HG03457 (cell line): ENCODE results near the gene C10orf71.

Experiments used
- ATAC-seq: cut with Tn5 transposase; IDR thresholded peaks from one replicate; pipeline ENCODE4 v1.9.1; 2021; ENCODE audit warnings: moderate number of reproducible peaks; ENCODE audit not compliant: unreplicated experiment

The C10orf71 gene

DNA sequence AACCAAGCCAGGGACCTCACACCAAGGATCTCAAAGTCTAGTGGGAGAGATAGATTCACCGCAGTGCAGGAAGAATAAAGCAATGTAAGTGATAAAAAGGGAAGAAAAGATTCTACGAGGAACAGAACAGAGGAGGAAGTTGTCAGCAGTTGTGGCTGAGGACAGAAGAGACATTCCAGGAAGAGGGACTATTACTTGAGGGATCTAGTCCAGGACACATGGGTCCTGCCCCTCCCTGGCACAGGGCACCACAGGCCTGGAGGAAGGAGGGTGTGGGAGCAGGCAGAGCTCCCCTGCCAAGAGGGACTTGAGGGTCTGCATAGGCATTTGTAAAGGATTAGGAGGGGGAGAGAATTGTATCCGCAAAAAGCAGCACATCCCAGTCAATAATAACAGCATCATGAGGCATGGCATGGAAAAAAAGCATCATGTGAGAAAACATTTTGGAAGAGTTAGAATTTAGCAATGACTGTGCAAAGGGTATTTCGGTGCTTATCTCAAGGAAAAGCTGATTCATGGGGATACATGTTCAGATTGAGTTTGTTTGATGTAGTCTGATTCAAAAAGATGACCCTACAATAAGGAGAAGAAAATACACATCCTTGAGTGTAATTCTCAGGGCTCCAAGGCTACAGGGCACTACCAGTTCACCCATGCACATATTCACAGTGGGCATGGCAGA lies 12.7 kb downstream of the C10orf71 start:
- no peak for ATAC-seq

DNA sequence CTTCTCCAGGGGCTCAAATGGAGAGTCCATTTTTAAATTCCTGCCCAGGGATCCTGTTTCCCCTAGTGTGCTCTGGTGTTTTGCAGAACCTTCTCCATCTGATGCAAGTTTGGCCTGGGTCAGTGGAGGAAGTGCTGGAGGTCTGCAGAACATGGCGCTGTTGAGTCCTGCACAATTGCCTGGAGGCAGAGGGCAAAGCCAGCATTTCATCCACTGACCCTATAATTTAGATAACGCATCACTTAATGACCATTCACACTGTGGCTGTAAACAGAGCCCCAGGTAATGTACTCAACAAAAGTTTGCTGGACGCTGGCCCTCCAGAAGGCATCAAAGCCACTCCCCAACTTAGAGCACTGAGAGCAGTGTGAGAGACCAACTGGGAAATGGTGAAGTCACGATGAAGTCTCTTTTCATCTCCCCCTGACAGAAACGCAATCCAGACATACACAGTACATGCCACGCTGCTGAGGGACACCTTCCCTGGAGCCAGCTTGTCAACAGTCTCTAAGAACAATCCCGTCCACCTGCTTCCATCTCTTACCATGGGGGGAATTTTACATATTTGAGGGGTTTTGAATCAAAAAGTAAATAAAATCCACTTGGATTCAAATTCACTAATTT lies 13.4 kb downstream of the C10orf71 start:
- no peak for ATAC-seq

DNA sequence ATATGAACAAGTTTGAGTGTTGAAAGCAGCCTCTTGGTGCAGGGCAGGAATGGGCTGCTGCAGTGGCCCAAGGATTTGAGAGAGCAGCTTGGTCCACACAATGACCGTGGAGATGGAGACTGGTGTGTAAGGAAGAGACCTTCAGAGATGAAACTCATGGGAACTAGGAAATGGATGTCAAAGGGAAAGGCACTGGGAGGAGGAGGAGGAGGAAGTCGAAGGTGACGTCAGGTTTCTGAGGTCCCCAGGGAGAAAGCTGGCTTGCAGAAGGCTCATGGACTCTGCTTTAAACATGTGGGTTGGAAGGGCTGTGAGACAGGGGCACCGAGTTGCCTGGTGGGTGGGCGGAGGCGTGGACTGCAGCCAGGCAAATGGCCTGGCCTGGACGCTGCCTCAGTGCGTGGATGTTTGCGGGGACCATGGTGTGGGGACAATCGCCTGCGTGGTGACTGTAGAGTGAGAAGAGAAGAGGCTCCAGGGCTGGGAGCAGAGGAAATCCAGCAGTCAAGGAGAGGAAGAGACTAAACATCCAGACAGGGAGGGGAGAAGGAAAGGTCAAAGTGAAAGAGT lies 14.6 kb downstream of the C10orf71 start:
- no peak for ATAC-seq

DNA sequence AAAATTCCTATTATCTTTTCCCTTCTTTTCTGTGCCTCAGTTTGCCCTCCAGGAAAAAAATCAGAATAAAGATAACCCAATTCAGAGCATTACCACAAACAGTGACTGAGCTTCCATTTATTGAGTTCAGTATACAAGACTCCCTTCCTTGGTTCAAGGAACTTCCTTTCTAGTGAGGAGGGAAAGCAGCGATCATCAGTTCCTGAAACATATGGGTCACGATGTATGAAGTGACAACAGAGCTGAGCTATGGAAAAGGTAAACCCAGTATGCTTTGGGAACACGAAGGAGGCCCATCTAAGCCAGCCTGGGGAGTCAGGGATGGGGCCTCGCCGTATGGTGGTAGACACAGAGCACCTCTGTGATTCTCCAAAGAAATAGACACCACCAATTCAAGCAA lies 15.8 kb downstream of the C10orf71 start:
- no peak for ATAC-seq

DNA sequence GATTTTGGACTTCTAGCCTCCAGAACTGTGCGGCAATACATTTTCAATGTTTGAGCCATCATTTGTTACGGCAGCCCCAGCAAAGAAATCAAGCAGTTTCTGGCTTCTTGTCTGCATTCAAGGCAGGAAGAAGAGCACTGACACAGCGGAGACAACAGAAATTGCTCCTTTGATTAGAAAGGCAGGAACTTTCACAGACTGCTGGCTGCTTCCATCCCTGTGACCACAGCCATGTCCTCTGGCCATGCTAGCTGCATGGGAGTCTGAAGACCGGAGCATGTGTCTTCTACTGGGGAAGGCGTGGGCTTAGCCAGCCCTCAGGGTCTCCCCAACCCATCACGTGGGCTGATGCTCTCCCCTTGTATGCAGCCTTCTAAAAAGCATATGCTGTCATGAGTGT lies 19.1 kb downstream of the C10orf71 start:
- no peak for ATAC-seq

DNA sequence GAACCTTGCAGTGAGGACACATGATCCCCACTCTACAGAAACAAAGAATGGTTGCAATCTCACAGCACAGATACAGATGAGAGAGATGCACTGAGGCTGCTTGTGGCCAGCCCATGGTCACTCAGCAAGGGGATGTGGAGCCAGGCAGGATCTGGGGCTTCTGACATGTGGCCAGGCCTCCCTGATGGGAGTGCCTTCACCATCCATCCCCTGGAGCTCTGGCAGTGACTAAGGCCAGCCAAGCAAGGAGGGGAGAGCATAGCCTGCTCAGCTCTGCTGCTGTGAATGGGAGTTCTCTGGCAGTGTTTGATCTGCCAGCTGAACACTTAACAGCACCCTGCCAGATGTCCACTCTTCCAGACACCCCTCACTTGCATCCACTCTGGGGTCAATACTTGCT lies 19.8 kb downstream of the C10orf71 start:
- ATAC-seq, result no peak

DNA sequence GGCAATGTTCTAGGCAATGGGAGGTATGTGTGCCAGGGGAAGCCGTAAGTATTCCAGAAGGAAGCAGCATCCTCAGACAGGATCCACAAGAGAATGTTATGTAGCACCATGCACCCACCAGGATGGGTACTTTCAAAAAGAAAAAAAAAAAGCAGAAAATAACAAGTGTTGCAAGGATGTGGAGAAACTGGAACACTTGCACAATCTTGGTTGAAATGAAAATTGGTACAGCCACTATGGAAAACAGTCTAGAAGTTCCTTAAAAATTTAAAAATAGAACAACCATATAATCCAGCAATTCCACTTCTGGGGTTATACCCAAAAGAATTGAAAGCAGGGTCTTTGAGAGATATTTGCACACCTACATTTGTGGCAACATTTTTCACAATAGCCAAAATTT lies 20.2 kb downstream of the C10orf71 start:
- ATAC-seq, result no peak

DNA sequence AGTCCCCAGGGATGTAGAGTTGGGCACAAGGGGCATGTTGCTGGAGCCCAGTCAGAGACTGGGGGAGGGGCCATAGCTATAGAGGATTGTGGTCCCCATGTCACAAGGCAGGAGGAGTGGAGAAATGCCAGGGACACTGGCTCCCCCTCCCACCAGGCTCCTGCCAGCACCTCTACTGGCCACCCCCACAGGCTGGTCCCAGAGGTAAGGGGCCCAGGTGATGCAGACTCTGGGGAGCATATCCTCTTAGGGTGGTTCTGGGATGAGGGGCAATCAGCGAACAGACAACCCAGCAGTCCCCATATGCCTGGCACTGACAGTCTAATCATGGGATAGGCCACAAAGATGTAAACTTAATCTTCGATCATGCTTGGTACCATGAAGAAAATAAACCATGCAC lies 21.2 kb downstream of the C10orf71 start:
- no peak for ATAC-seq

DNA sequence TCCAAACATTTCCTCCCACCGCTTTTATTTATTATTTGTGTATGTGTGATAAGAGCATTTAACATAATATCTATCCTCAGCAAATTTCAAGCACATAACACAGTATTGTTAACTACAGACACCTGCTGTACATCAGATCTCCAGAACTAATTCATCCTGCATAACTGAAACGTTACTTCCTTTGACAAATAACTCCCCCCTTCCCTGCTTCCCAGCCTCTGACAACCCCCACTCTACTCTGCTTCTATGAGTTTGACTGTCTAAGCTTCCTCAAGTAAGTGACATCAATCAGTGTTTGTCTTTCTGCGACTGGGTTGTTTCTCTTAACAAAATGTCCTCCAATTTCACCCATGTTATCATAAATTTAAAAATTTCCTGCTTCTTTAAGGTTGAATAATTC lies 22.1 kb downstream of the C10orf71 start:
- no peak for ATAC-seq

DNA sequence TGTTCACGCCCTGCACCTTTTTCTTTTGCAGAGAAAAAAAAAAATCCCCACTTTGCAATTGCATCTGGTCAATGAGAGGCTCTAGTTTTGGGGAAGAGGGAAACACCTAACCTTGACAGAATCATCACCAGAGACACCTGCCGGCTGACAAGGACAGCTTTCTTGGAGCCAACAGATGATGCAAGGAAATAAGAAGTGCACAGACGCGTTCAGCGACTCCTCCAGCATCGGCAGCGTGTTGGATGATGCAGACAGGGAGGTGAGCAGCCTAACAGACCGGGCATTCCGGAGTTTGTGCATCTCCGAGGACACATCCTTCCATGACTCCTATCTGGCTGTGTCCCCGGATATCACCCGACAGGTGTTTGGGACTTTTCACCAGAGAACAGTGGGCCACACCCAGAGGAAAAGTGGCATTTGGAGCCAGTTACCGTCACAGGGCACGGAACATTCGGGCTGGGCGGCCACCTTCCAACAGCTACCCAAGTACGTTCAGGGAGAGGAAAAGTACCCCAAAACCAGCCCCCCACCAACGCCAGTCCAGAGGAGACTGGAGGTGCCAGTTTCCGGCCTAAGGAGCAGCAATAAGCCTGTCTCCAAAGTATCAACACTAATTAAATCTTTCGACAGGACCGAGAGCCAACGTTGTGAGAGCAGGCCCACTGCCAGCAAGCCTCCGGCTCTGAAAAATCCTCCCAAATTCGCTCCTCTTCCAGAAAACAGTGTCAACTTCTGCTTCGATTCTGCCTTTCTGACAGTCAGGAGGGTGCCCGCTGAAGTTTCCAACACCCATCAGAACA lies 23.6 kb downstream of the C10orf71 start:
- no peak for ATAC-seq

DNA sequence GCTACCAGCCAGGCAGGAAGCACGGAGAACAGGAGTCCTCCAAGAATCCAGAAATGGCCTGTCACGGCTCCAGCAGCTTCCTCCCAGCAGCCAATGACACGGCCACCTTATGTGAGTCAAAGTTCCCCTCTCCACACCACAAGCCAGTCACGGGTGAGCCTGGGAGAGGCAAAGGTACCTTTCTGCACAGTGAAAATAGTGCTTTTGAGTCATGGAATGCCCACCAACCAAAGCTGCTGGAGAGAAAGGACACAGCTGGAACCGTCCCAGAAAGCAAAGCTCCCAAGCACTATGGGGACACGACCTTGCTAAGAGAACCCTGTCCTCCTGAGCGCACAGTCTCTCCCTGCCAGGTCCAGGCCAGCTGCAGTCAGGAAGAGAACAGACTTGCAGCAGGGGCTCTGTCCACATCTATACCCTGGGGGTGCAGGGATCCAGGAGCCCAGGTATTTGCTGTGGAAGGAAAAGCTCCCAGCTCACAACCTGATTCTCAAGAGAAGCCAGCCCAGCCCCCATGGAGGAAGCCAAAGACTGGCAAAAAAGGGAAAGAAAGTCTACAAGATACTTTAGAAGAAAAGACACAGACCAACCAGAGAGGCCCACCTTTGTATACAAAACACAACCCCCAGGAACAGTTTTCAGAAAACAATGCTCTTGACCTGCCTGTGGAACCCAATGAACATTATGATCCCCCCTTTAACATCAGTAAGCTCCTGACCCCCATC lies 24.4 kb downstream of the C10orf71 start:
- no peak for ATAC-seq

DNA sequence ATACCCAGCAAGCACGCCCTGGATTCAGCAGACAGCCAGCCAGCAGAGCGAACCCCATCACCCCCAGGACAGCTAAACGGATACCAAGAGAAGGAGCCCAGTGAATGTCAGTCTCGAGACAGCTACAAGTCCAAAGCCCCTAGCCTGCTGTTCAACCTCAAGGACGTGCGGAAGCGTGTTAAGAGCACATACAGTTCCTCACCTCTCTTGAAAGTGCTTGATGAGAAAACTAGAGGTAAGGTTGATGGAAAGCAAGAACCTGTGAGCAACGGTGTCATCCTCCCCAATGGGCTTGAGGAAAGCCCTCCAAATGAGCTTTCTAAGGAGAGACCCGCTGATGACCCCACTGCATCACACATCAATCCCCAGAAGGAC lies 24.9 kb downstream of the C10orf71 start:
- no peak for ATAC-seq

DNA sequence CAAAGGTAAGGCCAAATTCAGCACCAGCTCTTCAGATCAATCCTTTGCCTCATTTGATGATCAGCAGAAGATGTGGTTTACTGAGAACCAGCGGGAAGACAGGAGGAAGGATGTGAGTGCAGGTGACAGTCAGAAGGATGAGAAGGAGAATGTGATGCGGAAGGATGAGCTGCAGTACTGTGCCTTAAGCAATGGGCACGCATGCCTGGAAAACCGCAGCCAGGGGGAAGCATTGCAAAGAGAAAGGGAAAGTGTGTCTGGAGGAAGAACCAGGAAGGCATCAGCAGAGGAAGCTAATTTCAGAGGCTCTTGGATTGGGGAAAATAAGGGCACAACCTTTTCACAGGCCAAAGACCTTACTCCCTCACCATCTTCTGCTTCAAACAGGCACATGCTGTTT lies 25.7 kb downstream of the C10orf71 start:
- ATAC-seq, result no peak

DNA sequence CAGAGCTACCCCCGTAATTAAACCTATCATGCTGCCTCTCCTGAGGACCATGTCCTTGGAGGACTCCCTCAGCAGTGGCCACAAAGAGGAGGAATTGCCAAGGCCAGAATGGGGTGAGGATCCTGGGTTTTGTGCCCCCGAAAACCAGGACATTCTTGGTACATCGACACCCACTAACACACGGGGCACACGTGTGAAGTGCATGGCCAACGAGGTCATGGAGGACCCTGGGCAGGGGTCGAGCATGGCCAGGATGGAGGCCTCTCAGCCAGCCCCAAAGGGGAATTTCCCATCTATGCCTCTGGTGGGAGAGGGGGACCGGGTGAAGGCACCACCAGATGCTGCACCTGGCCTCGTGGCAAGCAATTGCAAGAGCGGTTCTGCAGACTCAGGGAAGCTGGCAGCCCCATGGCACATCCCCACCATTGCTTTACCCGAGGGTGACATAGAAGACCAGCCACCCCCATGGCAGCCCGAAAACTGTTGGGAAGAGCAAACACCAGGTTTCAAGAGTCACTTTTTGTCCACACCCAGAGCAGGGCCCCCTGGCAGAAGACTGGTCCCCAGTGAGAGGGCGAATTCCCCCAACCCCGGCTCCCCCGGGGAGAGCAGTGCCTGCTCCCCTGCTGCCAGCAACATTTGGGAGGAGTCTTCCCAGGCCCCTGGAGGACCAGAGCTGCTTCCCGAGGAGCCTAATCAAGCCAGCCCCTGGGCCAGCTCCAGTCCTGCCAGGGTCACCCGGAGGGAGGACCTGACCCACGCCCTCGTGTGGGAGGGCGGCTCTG lies 26.4 kb downstream of the C10orf71 start:
- ATAC-seq, result no peak

DNA sequence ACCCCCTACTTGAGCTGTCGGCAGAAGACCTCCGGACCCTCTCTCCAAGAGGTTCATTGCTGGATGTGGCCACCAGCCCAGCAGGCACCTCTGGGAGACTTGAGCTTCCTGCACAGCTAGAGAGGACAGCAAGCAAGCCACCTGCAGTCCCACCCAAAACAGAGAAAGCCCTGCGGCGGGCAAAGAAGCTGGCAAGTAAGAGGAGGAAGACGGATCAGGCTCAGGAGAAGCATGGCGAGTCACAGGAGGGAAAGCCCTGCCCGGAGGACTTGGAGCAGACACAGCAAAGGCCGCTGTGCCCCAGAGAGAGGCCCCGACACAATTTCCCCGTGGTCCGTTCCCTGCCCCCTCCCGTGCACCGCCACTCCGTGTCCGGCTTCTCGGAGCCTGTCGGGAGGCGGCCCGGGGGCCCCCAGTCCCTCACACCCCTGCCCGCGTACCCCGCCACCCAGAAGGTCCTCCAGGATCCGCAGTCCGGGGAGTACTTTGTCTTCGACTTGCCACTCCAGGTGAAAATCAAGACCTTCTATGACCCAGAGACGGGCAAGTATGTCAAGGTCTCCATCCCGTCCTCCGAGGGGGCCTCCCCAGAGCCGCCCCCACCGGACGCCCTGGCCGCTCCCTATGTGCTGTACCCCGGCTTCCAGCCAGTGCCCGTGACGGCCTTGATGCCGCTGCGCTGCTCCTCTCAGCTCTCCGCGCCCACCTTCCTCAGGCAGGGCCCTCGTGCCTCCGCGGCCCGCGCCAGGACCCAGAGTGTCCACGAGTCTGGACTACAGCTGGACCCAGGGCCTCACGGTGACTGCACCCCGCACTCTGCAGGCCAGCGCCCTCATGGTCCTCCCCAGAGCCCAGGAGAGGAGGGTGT lies 27.2 kb downstream of the C10orf71 start:
- ATAC-seq, result no peak

DNA sequence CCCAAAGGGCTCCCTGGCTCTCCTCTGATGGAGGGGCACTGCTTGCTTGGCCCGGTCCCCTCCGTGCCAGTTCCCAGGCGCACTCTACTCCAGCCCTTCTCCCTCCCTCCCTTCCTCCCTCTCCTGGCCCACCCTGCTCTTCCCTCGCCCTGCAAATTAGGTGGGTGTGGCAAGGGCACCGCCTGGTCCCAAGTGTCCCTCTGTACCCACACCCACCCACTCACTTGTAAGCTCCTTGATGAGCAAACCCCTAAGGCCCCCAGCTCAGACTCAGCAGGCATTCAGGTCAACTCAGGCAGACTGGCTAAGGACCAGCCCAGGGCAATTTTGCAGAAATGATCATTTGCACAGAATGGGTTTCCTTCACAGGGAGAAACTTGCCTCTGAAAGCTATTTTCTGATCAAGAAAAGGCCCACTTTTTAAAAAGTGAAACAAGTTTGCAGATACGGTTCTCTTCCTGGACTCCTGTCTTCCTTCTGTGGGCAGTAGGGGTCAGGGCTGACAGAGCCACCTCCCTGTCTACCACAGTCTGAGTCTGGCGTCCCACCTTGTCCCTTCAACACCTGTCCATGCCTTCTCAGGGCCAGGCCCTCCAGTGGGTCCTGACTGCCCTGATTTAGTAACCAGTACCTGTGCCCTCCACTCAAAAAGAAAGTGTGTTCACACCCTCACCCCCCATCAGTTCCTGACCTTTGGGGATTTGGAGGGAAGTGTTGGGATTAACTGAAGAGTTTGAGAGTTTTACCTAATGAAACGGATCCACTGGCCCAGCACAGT lies 28.3 kb downstream of the C10orf71 start:
- no peak for ATAC-seq

DNA sequence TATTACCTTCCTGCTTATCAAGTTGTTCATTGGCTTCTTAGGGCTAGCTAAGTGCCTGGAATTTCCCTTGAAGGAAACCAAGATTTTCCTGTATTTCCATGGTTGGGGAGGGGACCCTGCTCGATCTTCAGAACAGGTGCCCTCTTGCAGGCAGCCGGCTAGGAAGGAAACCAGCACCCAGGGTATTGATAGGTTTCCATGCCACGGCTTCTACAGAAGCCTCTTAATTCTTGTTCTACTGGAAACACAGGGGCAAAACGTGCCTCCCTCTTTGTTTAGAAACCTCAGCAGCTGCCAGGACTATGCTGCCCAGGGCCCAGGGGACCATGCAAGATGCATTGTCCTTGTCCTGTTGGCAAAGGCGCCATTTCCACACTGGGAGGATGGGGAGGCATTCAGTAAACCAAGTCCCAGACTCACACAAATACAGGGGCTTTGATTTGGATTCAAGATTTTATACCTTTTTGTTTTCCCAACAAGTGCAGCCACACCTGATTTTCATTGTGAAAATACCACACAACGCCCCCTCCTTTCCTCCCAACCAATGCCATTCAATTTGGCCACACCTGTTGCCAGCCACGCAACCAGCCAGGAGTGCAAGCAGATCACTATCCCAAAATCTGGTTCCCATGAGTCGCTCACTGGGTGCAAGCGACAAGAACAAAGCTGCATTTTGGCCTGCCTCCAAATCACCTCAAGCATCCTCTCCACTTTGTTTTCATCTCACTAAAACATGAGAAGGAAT lies 29.6 kb downstream of the C10orf71 start:
- no peak for ATAC-seq

DNA sequence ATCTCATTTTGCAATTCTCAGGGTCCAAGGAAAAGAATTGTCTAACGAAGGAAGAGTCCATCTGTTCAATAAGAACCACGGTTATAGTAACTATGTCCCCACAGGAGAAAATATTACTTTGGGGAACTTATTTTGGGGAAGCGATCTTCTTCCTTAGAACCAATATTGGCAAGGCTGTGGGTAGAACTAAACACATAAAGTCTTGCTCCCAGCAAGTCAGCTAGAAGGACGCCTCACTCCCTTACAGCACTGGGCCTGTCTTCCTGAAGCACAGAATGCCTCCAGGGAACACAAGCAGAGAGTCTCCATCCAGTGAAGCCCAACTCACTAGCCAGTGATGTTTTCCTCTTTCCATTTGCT lies 30.2 kb downstream of the C10orf71 start:
- no peak for ATAC-seq
